ENCODE results near the gene NELL1. TPM values are rescaled to one million over a fixed set of nuclear protein-coding genes. Genes with fewer than 3 reads are reported as not detected.

The NELL1 gene
- polyA plus RNA-seq, 1 of the 3 experiments (the other 2 are of a cell fraction) = not detected

- Histone ChIP-seq H3K9ac (no peak overlapping the region), H3K9me2 (no peaks in the 10 kb centered on the region), H3K27ac (ENCODE audit: low read depth in 2 of 2, low read length in 1 of 2) (no peak overlapping the region), H3K4me2 (no peak overlapping the region), H3K36me3 (replicated peaks in 1 of 2; ENCODE audit: control insufficient read depth in 1 of 2, insufficient read depth in 2 of 2, low read length in 1 of 2) (no peaks in the 10 kb centered on the region), H3K4me3 (ENCODE audit: low read depth in 2 of 2, low read length in 1 of 2) (no peak overlapping the region), H3K79me2 (ENCODE audit: insufficient read depth) (no peaks in the 10 kb centered on the region), H3K27me3 (ENCODE audit: insufficient read depth) (no peaks in the 10 kb centered on the region), H3F3A (replicated peaks; ENCODE audit: insufficient read depth) (no peaks in the 10 kb centered on the region), H2AFZ (ENCODE audit: low read depth) (no peak overlapping the region), H3K4me1 (ENCODE audit: control insufficient read depth in 1 of 2, insufficient read depth in 2 of 2, low read depth in 1 of 2, low read length in 1 of 2) (no peaks in the 10 kb centered on the region; a peak in 1 of 4 replicates), H4K20me1 (ENCODE audit: insufficient read depth) (no peaks in the 10 kb centered on the region), H3K9me3 (no peaks in the 10 kb centered on the region)
- 31% methylated on average over 6 of the region's 6 CpGs for WGBS (ENCODE audit: low lambda C conversion rate)
- CTCF ChIA-PET = no interaction called here
- POLR2A ChIA-PET = no interaction called here
- no peak for TF ChIP-seq FOXJ3 (CRISPR knock-in tag; IDR thresholded peaks at IDR 0.05)
- no peak for TF ChIP-seq RFX5 (IDR thresholded peaks at IDR 0.05; ENCODE audit: low read length)
- no peak for TF ChIP-seq RCOR1 (IDR thresholded peaks at IDR 0.05; ENCODE audit: low read length)
- TF ChIP-seq USF1 (IDR thresholded peaks at IDR 0.05; ENCODE audit: borderline replicate concordance, low read depth) = no peak
- TF ChIP-seq USF2 (IDR thresholded peaks at IDR 0.05; ENCODE audit: borderline replicate concordance, low read depth, low read length) = no peak
- no peak for TF ChIP-seq EZH2phosphoT487 (IDR thresholded peaks at IDR 0.05; ENCODE audit: borderline replicate concordance, low read depth)
- TF ChIP-seq MXI1 (IDR thresholded peaks at IDR 0.05; ENCODE audit: low read depth, low read length) = no peak
- TF ChIP-seq TCF12 (IDR thresholded peaks at IDR 0.05) = no peak
- no peak for TF ChIP-seq IRF3 (IDR thresholded peaks at IDR 0.05; ENCODE audit: low read depth, low read length)
- no peak for TF ChIP-seq CTCF (IDR thresholded peaks at IDR 0.05)
- TF ChIP-seq EP300 (IDR thresholded peaks at IDR 0.05; ENCODE audit: borderline replicate concordance in 1 of 2, low read depth in 1 of 2, low read length in 1 of 2) = no peak
- no peak for DNase-seq
Observed at GRCh38 chr11:20991471-20991870, 322.1 kb downstream of the NELL1 start.

- TF ChIP-seq PBX3 (IDR thresholded peaks at IDR 0.05) (no peak), FOSL2 (IDR thresholded peaks at IDR 0.05; ENCODE audit: borderline replicate concordance, low read depth) (no peak), ELF1 (IDR thresholded peaks at IDR 0.05) (no peak), YY1 (IDR thresholded peaks at IDR 0.05; ENCODE audit: low read depth) (no peak), FOXJ3 (CRISPR knock-in tag; IDR thresholded peaks at IDR 0.05) (no peak), USF2 (IDR thresholded peaks at IDR 0.05; ENCODE audit: borderline replicate concordance, low read depth, low read length) (no peak), GATA2 (CRISPR knock-in tag; IDR thresholded peaks at IDR 0.05) (no peak), CHD2 (IDR thresholded peaks at IDR 0.05; ENCODE audit: low read length, partially characterized antibody) (no peak), FOXM1 (IDR thresholded peaks at IDR 0.05; ENCODE audit: low read depth) (no peak), RAD21 (IDR thresholded peaks at IDR 0.05; ENCODE audit: low read length) (no peak), SIN3A (IDR thresholded peaks at IDR 0.05; ENCODE audit: borderline replicate concordance, low read depth, low read length) (no peak), RFX5 (IDR thresholded peaks at IDR 0.05; ENCODE audit: low read length) (no peak)
- Histone ChIP-seq H3K4me2 (no peak overlapping the region), H2AFZ (ENCODE audit: low read depth) (no peak overlapping the region), H3K4me1 (ENCODE audit: control insufficient read depth in 1 of 2, insufficient read depth in 2 of 2, low read depth in 1 of 2, low read length in 1 of 2) (peaks cover 0 to 2% of the 10 kb centered on the region in 2 experiments; a peak in 1 of 4 replicates), H3K9me3 (no peaks in the 10 kb centered on the region), H3K9ac (no peak overlapping the region), H3K27me3 (ENCODE audit: insufficient read depth) (no peaks in the 10 kb centered on the region), H4K20me1 (ENCODE audit: insufficient read depth) (no peaks in the 10 kb centered on the region), H3K79me2 (ENCODE audit: insufficient read depth) (no peaks in the 10 kb centered on the region), H3K9me2 (no peaks in the 10 kb centered on the region), H3F3A (replicated peaks; ENCODE audit: insufficient read depth) (no peaks in the 10 kb centered on the region), H3K4me3 (ENCODE audit: low read depth in 2 of 2, low read length in 1 of 2) (no peak overlapping the region), H3K36me3 (replicated peaks in 1 of 2; ENCODE audit: control insufficient read depth in 1 of 2, insufficient read depth in 2 of 2, low read length in 1 of 2) (no peaks in the 10 kb centered on the region), H3K27ac (ENCODE audit: low read depth in 2 of 2, low read length in 1 of 2) (no peak overlapping the region)
- ChIA-PET POLR2A (no interaction called here), CTCF (interaction anchor here (1.4 kb wide), 1 partner anchor 11 kb away, joined by 3 read pairs; no protein-coding TSS in a partner anchor)
- no peak for DNase-seq
- WGBS (ENCODE audit: low lambda C conversion rate) = 19% methylated on average over 3 of the region's 3 CpGs
Observed at GRCh38 chr11:21007297-21007696, 337.9 kb downstream of the NELL1 start.
